Fibroblast of lung (primary cell): ENCODE results near the gene ROBO4. TPM values are rescaled to one million over a fixed set of nuclear protein-coding genes. Genes with fewer than 3 reads are reported as not detected.

Experiments
- DNase-seq, 2 donors: peaks; one replicate each; pipeline versions ENCODE4 v3.0.0 to v3.0.0-alpha.2; 2010; ENCODE audit warnings: low read depth in 2 of 2
- H2AFZ ChIP-seq: 2 replicates; pipeline ENCODE4 v1.5.1; 2012; ENCODE audit warnings: low read length, control low read depth, inconsistent platforms
- H3K27ac ChIP-seq: 2 replicates; pipeline ENCODE4 v1.5.1; 2011; ENCODE audit warnings: low read length, control low read depth; ENCODE audit not compliant: insufficient read depth
- H3K27me3 ChIP-seq: 2 replicates; pipeline ENCODE4 v1.5.1; 2011; ENCODE audit warnings: mild to moderate bottlenecking, low read length; ENCODE audit not compliant: control insufficient read depth, insufficient read depth
- H3K36me3 ChIP-seq: 2 replicates; pipeline ENCODE4 v1.5.1; 2011; ENCODE audit warnings: low read length; ENCODE audit not compliant: control insufficient read depth, insufficient read depth
- H3K4me1 ChIP-seq: 2 replicates; pipeline ENCODE4 v1.5.1; 2011; ENCODE audit warnings: low read length; ENCODE audit not compliant: control insufficient read depth, insufficient read depth; ENCODE audit errors: extremely low read depth
- H3K4me2 ChIP-seq: 2 replicates; pipeline ENCODE4 v1.5.1; 2011; ENCODE audit warnings: low read length, control low read depth; ENCODE audit not compliant: insufficient read depth; ENCODE audit errors: extremely low read depth
- H3K4me3 ChIP-seq, 4 experiments: fragments of 200-600 bp in 1 of 4; sonication (generic) in 1 of 4; replicated peaks in 1 of 4; 2 replicates each; pipeline ENCODE4 v1.5.1; 2011 to 2016; ENCODE audit warnings: low read length in 4 of 4, low read depth in 3 of 4, mild to moderate bottlenecking in 3 of 4, control low read depth in 2 of 4, inconsistent platforms in 1 of 4, mixed read lengths in 1 of 4; ENCODE audit not compliant: insufficient read depth in 1 of 4; ENCODE audit errors: control extremely low read depth in 1 of 4
- H3K79me2 ChIP-seq: 2 replicates; pipeline ENCODE4 v1.5.1; 2012; ENCODE audit warnings: mild to moderate bottlenecking, low read length, inconsistent platforms; ENCODE audit not compliant: control insufficient read depth, insufficient read depth
- H3K9ac ChIP-seq: 2 replicates; pipeline ENCODE4 v1.5.1; 2011; ENCODE audit warnings: mild to moderate bottlenecking, low read length, control low read depth; ENCODE audit not compliant: insufficient read depth
- H3K9me3 ChIP-seq: 2 replicates; pipeline ENCODE4 v1.5.1; 2012; ENCODE audit warnings: low read depth, low read length; ENCODE audit not compliant: control insufficient read depth, insufficient read depth
- H4K20me1 ChIP-seq: 2 replicates; pipeline ENCODE4 v1.5.1; 2011; ENCODE audit warnings: low read length; ENCODE audit not compliant: control insufficient read depth, insufficient read depth; ENCODE audit errors: extremely low read depth
- EZH2 ChIP-seq: IDR thresholded peaks from 2 replicates; pipeline ENCODE4 v1.5.1; 2012; ENCODE audit warnings: low read length, control low read depth, mild to moderate bottlenecking; ENCODE audit errors: missing control alignments
- polyA minus RNA-seq: library from RNA; depleted of rRNA, polyadenylated mRNA; stranded (reverse); fragments of >200 nt; gene quantifications from 2 replicates; pipeline ENCODE4 v1.2.3, GENCODE V29; 2011; ENCODE audit warnings: low replicate concordance
- polyA plus RNA-seq, 2 donors: library from polyadenylated mRNA; depleted of rRNA in 1 of 2; stranded (reverse) in 1 of 2; unstranded in 1 of 2; fragments of >200 nt; gene quantifications; 2 replicates each; pipeline ENCODE4 v1.2.1, GENCODE V29; 2011 to 2012; ENCODE audit warnings: missing spikeins in 1 of 2
- total RNA-seq: library from RNA; depleted of rRNA; stranded (reverse); fragments of >200 nt; gene quantifications from 2 replicates; pipeline ENCODE4 v1.2.1, GENCODE V29; 2014
- TF ChIP-seq, protein P1 (sequence below), 2 donors: IDR thresholded peaks in 1 of 2; conservative IDR thresholded peaks in 1 of 2; 1 replicate in 1 of 2; 2 replicates in 1 of 2; pipeline ENCODE4 v1.5.1; 2011 to 2012; ENCODE audit warnings: low read length in 2 of 2, control low read depth in 1 of 2, inconsistent platforms in 1 of 2, low read depth in 1 of 2, mild to moderate bottlenecking in 1 of 2

The ROBO4 gene
- total RNA-seq (0.26 and 0.66 TPM in 2 replicates), polyA plus RNA-seq (0.45 and 0.63 TPM in 2 replicates), polyA minus RNA-seq (3.3 and 4.5 TPM in 2 replicates)
- polyA plus RNA-seq (2012) = 1.8 and 3.1 TPM in 2 replicates

- H3K9me3 ChIP-seq = no peaks in the 10 kb centered on the region
- peak within 1 kb of the TSS; percentile 73 for H2AFZ ChIP-seq
- DNase-seq = no peak
- no peaks in the 10 kb centered on the region for H3K27me3 ChIP-seq
- H3K9ac ChIP-seq = peak within 1 kb of the TSS; percentile 43
- H3K79me2 ChIP-seq = no peaks in the 10 kb centered on the region
- H3K4me2 ChIP-seq = peak within 1 kb of the TSS; percentile 58
- no peak within 1 kb of the TSS for H3K4me3 ChIP-seq
- TF ChIP-seq, protein P1, sequence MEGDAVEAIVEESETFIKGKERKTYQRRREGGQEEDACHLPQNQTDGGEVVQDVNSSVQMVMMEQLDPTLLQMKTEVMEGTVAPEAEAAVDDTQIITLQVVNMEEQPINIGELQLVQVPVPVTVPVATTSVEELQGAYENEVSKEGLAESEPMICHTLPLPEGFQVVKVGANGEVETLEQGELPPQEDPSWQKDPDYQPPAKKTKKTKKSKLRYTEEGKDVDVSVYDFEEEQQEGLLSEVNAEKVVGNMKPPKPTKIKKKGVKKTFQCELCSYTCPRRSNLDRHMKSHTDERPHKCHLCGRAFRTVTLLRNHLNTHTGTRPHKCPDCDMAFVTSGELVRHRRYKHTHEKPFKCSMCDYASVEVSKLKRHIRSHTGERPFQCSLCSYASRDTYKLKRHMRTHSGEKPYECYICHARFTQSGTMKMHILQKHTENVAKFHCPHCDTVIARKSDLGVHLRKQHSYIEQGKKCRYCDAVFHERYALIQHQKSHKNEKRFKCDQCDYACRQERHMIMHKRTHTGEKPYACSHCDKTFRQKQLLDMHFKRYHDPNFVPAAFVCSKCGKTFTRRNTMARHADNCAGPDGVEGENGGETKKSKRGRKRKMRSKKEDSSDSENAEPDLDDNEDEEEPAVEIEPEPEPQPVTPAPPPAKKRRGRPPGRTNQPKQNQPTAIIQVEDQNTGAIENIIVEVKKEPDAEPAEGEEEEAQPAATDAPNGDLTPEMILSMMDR (conservative IDR thresholded peaks at IDR 0.05 in 1 of 2, IDR thresholded peaks at IDR 0.05 in 1 of 2; ENCODE audit: low read depth in 1 of 2, low read length in 2 of 2) = no peak
- no peak for TF ChIP-seq EZH2
- no peaks in the 10 kb centered on the region for H4K20me1 ChIP-seq
- peak within 1 kb of the TSS; percentile 96 for H3K27ac ChIP-seq
- H3K36me3 ChIP-seq = no peaks in the 10 kb centered on the region
- peaks cover 42% of the 10 kb centered on the region for H3K4me1 ChIP-seq
Observed at GRCh38 chr11:124897674-124898262, at the start of gene ROBO4. Gene ROBO4, minus strand, starts transcription at chr11:124897865. Its CDS starts 70 bp downstream, at chr11:124897795.

- no peaks in the 10 kb centered on the region for H4K20me1 ChIP-seq
- H3K79me2 ChIP-seq = no peaks in the 10 kb centered on the region
- H3K27ac ChIP-seq = no peak overlapping the region
- H3K4me3 ChIP-seq = no peak overlapping the region
- no peaks in the 10 kb centered on the region for H3K27me3 ChIP-seq
- H3K9me3 ChIP-seq = no peaks in the 10 kb centered on the region
- no peak overlapping the region for H3K4me2 ChIP-seq
- TF ChIP-seq EZH2 = no peak
- TF ChIP-seq, protein P1 (conservative IDR thresholded peaks at IDR 0.05 in 1 of 2, IDR thresholded peaks at IDR 0.05 in 1 of 2; ENCODE audit: low read depth in 1 of 2, low read length in 2 of 2) = no peak
- H3K9ac ChIP-seq = no peak overlapping the region
- peaks cover 3% of the 10 kb centered on the region for H3K4me1 ChIP-seq
- H2AFZ ChIP-seq = no peak overlapping the region
- no peaks in the 10 kb centered on the region for H3K36me3 ChIP-seq
- DNase-seq = peak in 1 of 2 donors; percentile 18
Observed at GRCh38 chr11:124946735-124947141, 49.1 kb upstream of the ROBO4 start.

DNA sequence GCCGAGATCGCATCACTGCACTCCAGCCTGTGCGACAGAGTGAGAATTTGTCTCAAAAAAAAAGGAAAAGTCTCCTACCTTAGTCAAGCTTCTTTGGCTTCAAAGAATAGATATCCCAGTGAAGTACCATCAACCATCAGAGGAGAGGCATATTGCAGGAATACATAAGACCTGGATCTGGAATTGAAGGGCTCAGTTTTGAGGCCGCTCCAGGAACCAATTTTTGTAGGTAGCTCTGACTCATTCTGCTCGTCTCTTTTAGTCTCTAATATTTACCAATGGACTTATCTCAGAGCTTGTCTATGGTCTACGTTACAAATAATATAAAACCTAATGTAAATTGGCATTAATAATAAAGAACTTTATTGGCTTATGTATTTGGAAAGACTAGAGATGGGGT, 48.2 kb upstream of the ROBO4 start:
- no peak overlapping the region for H3K4me3 ChIP-seq
- no peak overlapping the region for H3K4me2 ChIP-seq
- H4K20me1 ChIP-seq = no peaks in the 10 kb centered on the region
- H3K36me3 ChIP-seq = no peaks in the 10 kb centered on the region
- no peak overlapping the region for H2AFZ ChIP-seq
- TF ChIP-seq, protein P1 (conservative IDR thresholded peaks at IDR 0.05 in 1 of 2, IDR thresholded peaks at IDR 0.05 in 1 of 2; ENCODE audit: low read depth in 1 of 2, low read length in 2 of 2) = no peak
- TF ChIP-seq EZH2 = no peak
- no peaks in the 10 kb centered on the region for H3K9me3 ChIP-seq
- no peak for DNase-seq
- no peak overlapping the region for H3K9ac ChIP-seq
- no peak overlapping the region for H3K27ac ChIP-seq
- no peaks in the 10 kb centered on the region for H3K79me2 ChIP-seq
- no peaks in the 10 kb centered on the region for H3K27me3 ChIP-seq
- peaks cover 3% of the 10 kb centered on the region for H3K4me1 ChIP-seq
